Measurements from ENCODE around the gene NSRP1.
"Not testable (repeated sequence)": the region's sequence is repeated elsewhere in the genome, so short reads cannot be mapped to it uniquely, and the experiment has no call there.

NSRP1 gene

GRCh38 chr17:30174556-30174955 is 57.9 kb downstream of the NSRP1 start:
- DNase-seq (ENCODE audit: low read depth in 2 of 3, low spot score in 1 of 3), result no peak

GRCh38 chr17:30176855-30177254 is 60.2 kb downstream of the NSRP1 start:
- no peak for DNase-seq (ENCODE audit: low read depth in 2 of 3, low spot score in 1 of 3)

- DNase-seq (ENCODE audit: low read depth in 2 of 3, low spot score in 1 of 3), result no peak
These were observed 70.1 kb downstream of the NSRP1 start for GRCh38 chr17:30186761-30187160.

GRCh38 chr17:30187573-30187972 is 71.0 kb downstream of the NSRP1 start:
- no peak for DNase-seq (ENCODE audit: low read depth in 2 of 3, low spot score in 1 of 3)

GRCh38 chr17:30188211-30188939 is 71.8 kb downstream of the NSRP1 start:
- no peak for DNase-seq (ENCODE audit: low read depth in 2 of 3, low spot score in 1 of 3)

GRCh38 chr17:30191072-30191471 is 74.5 kb downstream of the NSRP1 start:
- no peak for DNase-seq (ENCODE audit: low read depth in 2 of 3, low spot score in 1 of 3)

- no peak for DNase-seq (ENCODE audit: low read depth in 2 of 3, low spot score in 1 of 3)
These were observed 79.9 kb downstream of the NSRP1 start for GRCh38 chr17:30196504-30196903.

- DNase-seq (ENCODE audit: low read depth in 2 of 3, low spot score in 1 of 3), result no peak
These were observed 80.8 kb downstream of the NSRP1 start for GRCh38 chr17:30197416-30197815.

- no peak for DNase-seq (ENCODE audit: low read depth in 2 of 3, low spot score in 1 of 3)
These were observed 83.0 kb downstream of the NSRP1 start for GRCh38 chr17:30199600-30199999.

GRCh38 chr17:30200106-30200505 is 83.5 kb downstream of the NSRP1 start:
- no peak for DNase-seq (ENCODE audit: low read depth in 2 of 3, low spot score in 1 of 3)

- DNase-seq (ENCODE audit: low read depth in 2 of 3, low spot score in 1 of 3), result not testable (repeated sequence)
These were observed 84.0 kb downstream of the NSRP1 start for GRCh38 chr17:30200656-30201055.

GRCh38 chr17:30203471-30203981 is 86.9 kb downstream of the NSRP1 start:
- no peak for DNase-seq (ENCODE audit: low read depth in 2 of 3, low spot score in 1 of 3)

GRCh38 chr17:30207655-30208054 is 91.0 kb downstream of the NSRP1 start:
- DNase-seq (ENCODE audit: low read depth in 2 of 3, low spot score in 1 of 3), result no peak

GRCh38 chr17:30208214-30208613 is 91.6 kb downstream of the NSRP1 start:
- DNase-seq (ENCODE audit: low read depth in 2 of 3, low spot score in 1 of 3), result no peak

- no peak for DNase-seq (ENCODE audit: low read depth in 2 of 3, low spot score in 1 of 3)
These were observed 93.3 kb downstream of the NSRP1 start for GRCh38 chr17:30209930-30210329.

- no peak for DNase-seq (ENCODE audit: low read depth in 2 of 3, low spot score in 1 of 3)
These were observed 93.8 kb downstream of the NSRP1 start for GRCh38 chr17:30210366-30210765.

GRCh38 chr17:30210901-30211300 is 94.3 kb downstream of the NSRP1 start:
- no peak for DNase-seq (ENCODE audit: low read depth in 2 of 3, low spot score in 1 of 3)

- no peak for DNase-seq (ENCODE audit: low read depth in 2 of 3, low spot score in 1 of 3)
These were observed 94.8 kb downstream of the NSRP1 start for GRCh38 chr17:30211371-30211770.

GRCh38 chr17:30212750-30213149 is 96.1 kb downstream of the NSRP1 start:
- DNase-seq (ENCODE audit: low read depth in 2 of 3, low spot score in 1 of 3), result no peak

- DNase-seq (ENCODE audit: low read depth in 2 of 3, low spot score in 1 of 3), result no peak
These were observed 100.4 kb downstream of the NSRP1 start for GRCh38 chr17:30217054-30217453.

- DNase-seq (ENCODE audit: low read depth in 2 of 3, low spot score in 1 of 3), result no peak
These were observed 101.2 kb downstream of the NSRP1 start for GRCh38 chr17:30217746-30218245.

GRCh38 chr17:30218799-30219198 is 102.2 kb downstream of the NSRP1 start:
- no peak for DNase-seq (ENCODE audit: low read depth in 2 of 3, low spot score in 1 of 3)

- no peak for DNase-seq (ENCODE audit: low read depth in 2 of 3, low spot score in 1 of 3)
These were observed 102.7 kb downstream of the NSRP1 start for GRCh38 chr17:30219315-30219714.

Data from stimulated activated CD4-positive, alpha-beta T cell treated with anti-CD3 and anti-CD28 coated beads, Interleukin-12 subunit alpha, Interleukin-12 subunit beta, amount 100 ng/mL, for 48 hours (primary cell).